ENCODE measurements around the gene ANAPC15. TPM values are rescaled to one million over a fixed set of nuclear protein-coding genes. Genes with fewer than 3 reads are reported as not detected.

ANAPC15 gene
- total RNA-seq, 2 donors from 2014 or later = 9.8 to 24.2 TPM

- Histone ChIP-seq H3K36me3 (peaks cover 5% of the 10 kb centered on the region), H3K9me3 (no peaks in the 10 kb centered on the region), H3K4me1 (ENCODE audit: control insufficient read depth in 1 of 2, low read depth in 2 of 2) (peaks cover 12 to 16% of the 10 kb centered on the region in 2 donors), H3K27ac (no peak overlapping the region), H3K4me3 (no peak overlapping the region), H3K27me3 (replicated peaks; ENCODE audit: insufficient read depth) (no peaks in the 10 kb centered on the region)
- no peak for TF ChIP-seq CTCF (IDR thresholded peaks at IDR 0.05)
- DNase-seq (ENCODE audit: low spot score) (no peak), ATAC-seq (ENCODE audit: insufficient number of reproducible peaks, low FRiP score, low read depth) (no peak)
Observed at GRCh38 chr11:72084076-72084475, 28.4 kb downstream of the ANAPC15 start.

- Histone ChIP-seq H3K27me3 (replicated peaks; ENCODE audit: insufficient read depth) (no peaks in the 10 kb centered on the region), H3K36me3 (peaks cover 5% of the 10 kb centered on the region), H3K4me3 (no peak overlapping the region), H3K9me3 (no peaks in the 10 kb centered on the region), H3K27ac (no peak overlapping the region), H3K4me1 (ENCODE audit: control insufficient read depth in 1 of 2, low read depth in 2 of 2) (peaks cover 17 to 23% of the 10 kb centered on the region in 2 donors)
- no peak for TF ChIP-seq CTCF (IDR thresholded peaks at IDR 0.05)
- no peak for DNase-seq (ENCODE audit: low spot score)
- ATAC-seq (ENCODE audit: insufficient number of reproducible peaks, low FRiP score, low read depth) = no peak
Observed at GRCh38 chr11:72083414-72083813, 29.1 kb downstream of the ANAPC15 start.

GRCh38 chr11:72081821-72082453 lies 30.6 kb downstream of the ANAPC15 start:
- DNase-seq (ENCODE audit: low spot score) (no peak), ATAC-seq (ENCODE audit: insufficient number of reproducible peaks, low FRiP score, low read depth) (no peak)
- no peak for TF ChIP-seq CTCF (IDR thresholded peaks at IDR 0.05)
- no peaks in the 10 kb centered on the region for H3K36me3 ChIP-seq
- no peaks in the 10 kb centered on the region for H3K9me3 ChIP-seq
- H3K27me3 ChIP-seq (replicated peaks; ENCODE audit: insufficient read depth) = no peaks in the 10 kb centered on the region
- H3K4me3 ChIP-seq = no peak overlapping the region
- H3K4me1 ChIP-seq (ENCODE audit: control insufficient read depth in 1 of 2, low read depth in 2 of 2) = peaks cover 17 to 27% of the 10 kb centered on the region in 2 donors
- H3K27ac ChIP-seq = peak overlapping the region in 1 of 2 donors; percentile 92

GRCh38 chr11:72081184-72081644 lies 31.3 kb downstream of the ANAPC15 start:
- DNase-seq (ENCODE audit: low spot score) (no peak), ATAC-seq (ENCODE audit: insufficient number of reproducible peaks, low FRiP score, low read depth) (no peak)
- Histone ChIP-seq H3K36me3 (no peaks in the 10 kb centered on the region), H3K9me3 (no peaks in the 10 kb centered on the region), H3K4me3 (peak overlapping the region; percentile 84), H3K27me3 (replicated peaks; ENCODE audit: insufficient read depth) (no peaks in the 10 kb centered on the region), H3K27ac (peak overlapping the region; percentile 77 to 92), H3K4me1 (ENCODE audit: control insufficient read depth in 1 of 2, low read depth in 2 of 2) (peaks cover 17 to 27% of the 10 kb centered on the region in 2 donors)
- no peak for TF ChIP-seq CTCF (IDR thresholded peaks at IDR 0.05)

GRCh38 chr11:72080326-72081183 lies 31.9 kb downstream of the ANAPC15 start, which contains the start of the genes LRRC51 and NUMA1:
Gene LRRC51, plus strand, starts transcription at chr11:72080850. Its CDS starts 8,234 bp downstream, at chr11:72089084.
Gene NUMA1, minus strand, starts transcription at chr11:72080542. Its CDS starts 44,599 bp downstream, at chr11:72035943.
- peaks cover 17 to 27% of the 10 kb centered on the region in 2 donors for H3K4me1 ChIP-seq (ENCODE audit: control insufficient read depth in 1 of 2, low read depth in 2 of 2)

More at GRCh38 chr11:72080326-72081183, 31.9 kb downstream of the ANAPC15 start, which contains the start of the genes LRRC51 and NUMA1:
- H3K27me3 ChIP-seq (replicated peaks; ENCODE audit: insufficient read depth) = no peaks in the 10 kb centered on the region
- DNase-seq (ENCODE audit: low spot score) = peak; percentile 100
- peak within 1 kb of the TSS; percentile 84 for H3K4me3 ChIP-seq
- peak within 1 kb of the TSS; percentile 87 to 92 for H3K27ac ChIP-seq
- no peak for TF ChIP-seq CTCF (IDR thresholded peaks at IDR 0.05)
- H3K9me3 ChIP-seq = no peaks in the 10 kb centered on the region
- no peaks in the 10 kb centered on the region for H3K36me3 ChIP-seq
- peak; percentile 99 for ATAC-seq (ENCODE audit: insufficient number of reproducible peaks, low FRiP score, low read depth)

Measured in thoracic aorta (tissue), 2 donors.